HFF-Myc (cell line): ENCODE measurements around the gene RIPK4.

ENCODE experiments used
- DNase-seq: peaks from one replicate; pipeline ENCODE4 v3.0.0-alpha.2; 2011; ENCODE audit warnings: low read depth; ENCODE audit errors: extremely low read depth
- H3K4me3 ChIP-seq: replicated peaks from 2 replicates; pipeline ENCODE4 v1.5.1; 2011; ENCODE audit warnings: low read depth, mild to moderate bottlenecking, control low read depth, low read length
- CTCF ChIP-seq: IDR thresholded peaks from 2 replicates; pipeline ENCODE4 v1.5.1; 2012; ENCODE audit warnings: mild to moderate bottlenecking, low read depth, low read length, control low read depth; ENCODE audit errors: missing control alignments

RIPK4 gene

GRCh38 chr21:41761211-41761933, 5.5 kb downstream of the RIPK4 start:
- H3K4me3 ChIP-seq, result no peak overlapping the region
- no peak for TF ChIP-seq CTCF
- no peak for DNase-seq

- no peak for TF ChIP-seq CTCF
- H3K4me3 ChIP-seq, result no peak overlapping the region
- DNase-seq, result no peak
These were observed 6.4 kb downstream of the RIPK4 start for GRCh38 chr21:41760411-41760810.

- no peak overlapping the region for H3K4me3 ChIP-seq
- no peak for DNase-seq
- TF ChIP-seq CTCF, result no peak
These were observed 6.9 kb downstream of the RIPK4 start for GRCh38 chr21:41759926-41760325.

DNA sequence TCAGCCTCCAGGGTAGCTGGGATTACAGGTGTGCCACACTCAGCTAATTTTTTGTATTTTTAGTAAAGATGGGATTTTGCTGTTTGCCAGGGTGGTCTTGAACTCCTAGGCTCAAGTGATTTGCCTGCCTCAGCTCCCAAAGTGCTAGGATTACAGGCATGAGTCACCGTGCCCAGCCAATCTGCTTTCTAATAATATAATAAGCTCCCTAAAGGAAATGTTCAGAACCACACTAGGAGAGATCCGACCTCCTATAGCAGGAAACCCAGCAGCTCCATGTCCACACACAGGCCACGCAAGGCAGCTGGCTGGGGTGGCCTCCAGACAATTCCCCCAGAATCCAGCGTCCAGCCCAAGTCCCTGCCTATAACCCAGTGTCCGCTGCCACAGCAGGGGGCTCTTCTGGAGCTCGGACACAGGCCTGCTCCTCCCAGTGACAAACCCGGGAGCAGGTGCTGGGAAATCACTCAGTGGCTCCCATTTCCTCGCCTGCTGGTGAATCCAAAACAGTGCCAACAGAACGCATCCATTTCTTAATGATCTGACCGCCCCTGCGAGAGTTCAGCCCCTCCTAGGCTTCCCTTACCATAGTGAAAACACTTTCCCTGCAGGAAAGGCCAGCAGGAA, 7.5 kb downstream of the RIPK4 start:
- no peak for TF ChIP-seq CTCF
- no peak overlapping the region for H3K4me3 ChIP-seq
- no peak for DNase-seq

DNA sequence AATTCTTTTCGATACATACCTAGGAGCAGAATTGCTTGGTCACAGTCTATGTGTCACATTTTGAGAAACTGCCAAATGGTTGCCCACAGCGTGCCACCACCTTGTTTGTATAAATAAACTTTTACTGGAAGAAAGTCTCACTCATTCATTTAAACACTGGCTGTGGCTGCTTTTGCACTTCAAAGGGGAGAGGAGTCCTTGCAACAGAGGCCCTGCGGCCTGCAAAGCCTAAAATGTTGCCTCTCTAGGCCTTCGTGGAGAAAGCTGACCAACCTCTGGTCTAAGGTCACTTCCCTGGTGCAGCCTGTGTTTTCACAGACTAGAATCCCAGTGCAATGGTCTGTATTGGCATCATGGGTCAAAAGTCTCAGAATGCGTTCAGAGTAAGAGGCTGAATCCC, 8.3 kb downstream of the RIPK4 start:
- no peak for TF ChIP-seq CTCF
- no peak for DNase-seq
- no peak overlapping the region for H3K4me3 ChIP-seq

GRCh38 chr21:41755934-41756773, 10.7 kb downstream of the RIPK4 start:
- no peak overlapping the region for H3K4me3 ChIP-seq
- no peak for DNase-seq
- TF ChIP-seq CTCF, result no peak
